Lung (tissue), 12 donors: Measurements from ENCODE around the gene POU5F2. TPM values are rescaled to one million over a fixed set of nuclear protein-coding genes. Genes with fewer than 3 reads are reported as not detected.

Experiments used
- ATAC-seq: fragments of 200-7000 bp; cut with Tn5 transposase; one replicate; pipeline ENCODE4 v1.9.1; 2020; ENCODE audit warnings: moderate number of reproducible peaks; ENCODE audit not compliant: insufficient read depth, low FRiP score
- DNase-seq, 3 donors: peaks; one replicate each; pipeline ENCODE4 v3.0.0-alpha.2; 2013 to 2017
- H3K27ac ChIP-seq, 2 donors: one replicate each; pipeline ENCODE4 v1.5.1; 2013; ENCODE audit warnings: mild to moderate bottlenecking in 2 of 2, moderate library complexity in 2 of 2, control low read depth in 1 of 2, inconsistent platforms in 1 of 2, low read depth in 1 of 2, low read length in 1 of 2
- H3K27me3 ChIP-seq, 3 donors: one replicate each; pipeline ENCODE4 v1.5.1; 2013; ENCODE audit warnings: low read length in 2 of 3; ENCODE audit not compliant: control insufficient read depth in 3 of 3, insufficient read depth in 3 of 3
- H3K36me3 ChIP-seq, 4 donors: one replicate each; pipeline ENCODE4 v1.5.1; 2013; ENCODE audit warnings: low read length in 4 of 4, mild to moderate bottlenecking in 1 of 4, moderate library complexity in 1 of 4; ENCODE audit not compliant: control insufficient read depth in 4 of 4, insufficient read depth in 4 of 4
- H3K4me1 ChIP-seq, 5 donors: one replicate each; pipeline ENCODE4 v1.5.1; 2013; ENCODE audit warnings: low read length in 5 of 5, mild to moderate bottlenecking in 2 of 5, moderate library complexity in 1 of 5; ENCODE audit not compliant: control insufficient read depth in 5 of 5, insufficient read depth in 5 of 5
- H3K4me3 ChIP-seq: one replicate; pipeline ENCODE4 v1.5.1; 2013; ENCODE audit warnings: mild to moderate bottlenecking, control low read depth, moderate library complexity
- H3K9ac ChIP-seq, 2 donors: one replicate each; pipeline ENCODE4 v1.5.1; 2013; ENCODE audit warnings: low read length in 2 of 2, control low read depth in 1 of 2; ENCODE audit not compliant: insufficient read depth in 1 of 2
- H3K9me3 ChIP-seq, 4 donors: one replicate each; pipeline ENCODE4 v1.5.1; 2013; ENCODE audit warnings: low read length in 3 of 4, mild to moderate bottlenecking in 1 of 4, moderate library complexity in 1 of 4; ENCODE audit not compliant: control insufficient read depth in 4 of 4, insufficient read depth in 3 of 4
- WGBS, 2 donors: extraction: QIAGEN DNeasy Blood & Tissue Kit; methylation state at CpG; one replicate each; pipeline ENCODE4 v1.1.7; 2013; 5-methylcytosine and 5-hydroxymethylcytosine counted together
- polyA plus RNA-seq, 2 donors: library from polyadenylated mRNA; stranded (reverse); fragments of 200-250 nt; gene quantifications; one replicate each; pipeline ENCODE4 v1.2.1, GENCODE V29; 2013
- total RNA-seq, 2 donors: library from RNA; depleted of rRNA in 1 of 2; stranded (reverse); fragments of >200 nt in 1 of 2; gene quantifications; one replicate each; pipeline ENCODE4 v1.2.1, GENCODE V29; 2014 to 2021
- TF ChIP-seq, protein P1 (sequence below): IDR thresholded peaks from 2 replicates; pipeline ENCODE4 v1.5.1; 2012; ENCODE audit warnings: mild to moderate bottlenecking; ENCODE audit errors: control extremely low read depth, extremely low read depth
- donor health status: control.
- donor health status: control.
- donor health status: Bipolar disorder and iron deficiency.
- donor health status: healthy.
- donor health status: DM: yes; HTN: yes; CAD: no.

POU5F2 gene
- total and polyA plus RNA-seq, 4 donors = 0.02 to 8.6 (median 1.1) TPM

- Histone ChIP-seq H3K27ac (no peak overlapping the region), H3K9ac (no peak overlapping the region), H3K4me1 (peaks cover 0 to 19% (median 0%) of the 10 kb centered on the region in 5 donors), H3K27me3 (no peaks in the 10 kb centered on the region), H3K9me3 (no peaks in the 10 kb centered on the region), H3K36me3 (no peaks in the 10 kb centered on the region), H3K4me3 (no peak overlapping the region)
- WGBS, 2 donors = 90 to 96% methylated on average over 1 of the region's 1 CpG
- TF ChIP-seq, protein P1, sequence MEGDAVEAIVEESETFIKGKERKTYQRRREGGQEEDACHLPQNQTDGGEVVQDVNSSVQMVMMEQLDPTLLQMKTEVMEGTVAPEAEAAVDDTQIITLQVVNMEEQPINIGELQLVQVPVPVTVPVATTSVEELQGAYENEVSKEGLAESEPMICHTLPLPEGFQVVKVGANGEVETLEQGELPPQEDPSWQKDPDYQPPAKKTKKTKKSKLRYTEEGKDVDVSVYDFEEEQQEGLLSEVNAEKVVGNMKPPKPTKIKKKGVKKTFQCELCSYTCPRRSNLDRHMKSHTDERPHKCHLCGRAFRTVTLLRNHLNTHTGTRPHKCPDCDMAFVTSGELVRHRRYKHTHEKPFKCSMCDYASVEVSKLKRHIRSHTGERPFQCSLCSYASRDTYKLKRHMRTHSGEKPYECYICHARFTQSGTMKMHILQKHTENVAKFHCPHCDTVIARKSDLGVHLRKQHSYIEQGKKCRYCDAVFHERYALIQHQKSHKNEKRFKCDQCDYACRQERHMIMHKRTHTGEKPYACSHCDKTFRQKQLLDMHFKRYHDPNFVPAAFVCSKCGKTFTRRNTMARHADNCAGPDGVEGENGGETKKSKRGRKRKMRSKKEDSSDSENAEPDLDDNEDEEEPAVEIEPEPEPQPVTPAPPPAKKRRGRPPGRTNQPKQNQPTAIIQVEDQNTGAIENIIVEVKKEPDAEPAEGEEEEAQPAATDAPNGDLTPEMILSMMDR = no peak
- ATAC-seq (no peak), DNase-seq (no peak)
These were observed 14.8 kb downstream of the POU5F2 start for GRCh38 chr5:93726595-93726994.

- no peak for DNase-seq
- Histone ChIP-seq H3K36me3 (no peaks in the 10 kb centered on the region), H3K4me1 (peaks cover 0 to 20% (median 0%) of the 10 kb centered on the region in 5 donors), H3K4me3 (no peak overlapping the region), H3K27me3 (no peaks in the 10 kb centered on the region), H3K9me3 (no peaks in the 10 kb centered on the region), H3K9ac (no peak overlapping the region), H3K27ac (no peak overlapping the region)
- ATAC-seq = no peak
- 97 to 100% methylated on average over 1 of the region's 1 CpG for WGBS, 2 donors
- TF ChIP-seq, protein P1 = no peak
These were observed 16.6 kb downstream of the POU5F2 start for GRCh38 chr5:93724791-93725190.

- H3K27me3 ChIP-seq = no peaks in the 10 kb centered on the region
- no peak overlapping the region for H3K27ac ChIP-seq
- H3K9ac ChIP-seq = no peak overlapping the region
- no peaks in the 10 kb centered on the region for H3K36me3 ChIP-seq
- ATAC-seq (no peak), DNase-seq (no peak)
- peaks cover 0 to 20% (median 0%) of the 10 kb centered on the region in 5 donors for H3K4me1 ChIP-seq
- TF ChIP-seq, protein P1 = no peak
- H3K9me3 ChIP-seq = no peaks in the 10 kb centered on the region
- no peak overlapping the region for H3K4me3 ChIP-seq
- WGBS, 2 donors = 85 to 92% methylated on average over 4 of the region's 4 CpGs
These were observed 17.7 kb downstream of the POU5F2 start for GRCh38 chr5:93723681-93724080.

DNA sequence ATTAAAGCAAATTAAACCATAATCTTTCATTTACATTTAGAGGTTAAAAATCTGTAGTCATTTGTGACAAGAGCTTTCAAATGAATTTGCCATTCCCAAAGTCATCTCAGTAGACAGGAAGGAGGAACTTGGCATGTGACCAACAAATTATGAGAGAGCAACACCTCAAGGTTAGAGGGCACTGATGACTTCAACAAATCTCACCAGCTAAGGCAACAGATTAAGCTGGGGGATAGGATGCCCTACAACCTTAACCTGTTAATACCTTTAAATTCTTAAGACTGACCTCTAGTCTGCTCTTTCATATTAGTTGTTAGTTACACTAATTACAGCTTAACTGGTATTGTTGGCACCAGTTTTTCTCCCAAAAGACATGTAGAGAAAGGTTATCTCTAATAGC is 18.4 kb downstream of the POU5F2 start:
- ATAC-seq (no peak), DNase-seq (peak; percentile 66 to 89 (median 84))
- H3K9me3 ChIP-seq = no peaks in the 10 kb centered on the region
- H3K4me3 ChIP-seq = no peak overlapping the region
- TF ChIP-seq, protein P1 = no peak
- no peak overlapping the region for H3K9ac ChIP-seq
- no peak overlapping the region for H3K27ac ChIP-seq
- no peaks in the 10 kb centered on the region for H3K36me3 ChIP-seq
- H3K27me3 ChIP-seq = no peaks in the 10 kb centered on the region
- H3K4me1 ChIP-seq = peaks cover 0 to 20% (median 0%) of the 10 kb centered on the region in 5 donors
